Cardiac fibroblast (primary cell): Measurements from ENCODE around the gene LRGUK.
A peak's percentile ranks its signal among the peaks of the same experiment; 100 is the strongest.

Experiments
- DNase-seq, 2 donors: peaks; one replicate each; pipeline versions ENCODE4 v3.0.0 to v3.0.0-alpha.2; 2010; ENCODE audit warnings: low read depth in 2 of 2
- H3K4me3 ChIP-seq, 2 donors: replicated peaks in 1 of 2; 1 replicate in 1 of 2; 2 replicates in 1 of 2; pipeline ENCODE4 v1.5.1; 2011; ENCODE audit warnings: low read depth in 2 of 2, low read length in 2 of 2, mild to moderate bottlenecking in 2 of 2, moderate library complexity in 1 of 2
- TF ChIP-seq, protein P1 (sequence below): IDR thresholded peaks from one replicate; pipeline ENCODE4 v1.5.1; 2011; ENCODE audit warnings: low read depth, mild to moderate bottlenecking, low read length, inconsistent platforms

Gene LRGUK

DNA sequence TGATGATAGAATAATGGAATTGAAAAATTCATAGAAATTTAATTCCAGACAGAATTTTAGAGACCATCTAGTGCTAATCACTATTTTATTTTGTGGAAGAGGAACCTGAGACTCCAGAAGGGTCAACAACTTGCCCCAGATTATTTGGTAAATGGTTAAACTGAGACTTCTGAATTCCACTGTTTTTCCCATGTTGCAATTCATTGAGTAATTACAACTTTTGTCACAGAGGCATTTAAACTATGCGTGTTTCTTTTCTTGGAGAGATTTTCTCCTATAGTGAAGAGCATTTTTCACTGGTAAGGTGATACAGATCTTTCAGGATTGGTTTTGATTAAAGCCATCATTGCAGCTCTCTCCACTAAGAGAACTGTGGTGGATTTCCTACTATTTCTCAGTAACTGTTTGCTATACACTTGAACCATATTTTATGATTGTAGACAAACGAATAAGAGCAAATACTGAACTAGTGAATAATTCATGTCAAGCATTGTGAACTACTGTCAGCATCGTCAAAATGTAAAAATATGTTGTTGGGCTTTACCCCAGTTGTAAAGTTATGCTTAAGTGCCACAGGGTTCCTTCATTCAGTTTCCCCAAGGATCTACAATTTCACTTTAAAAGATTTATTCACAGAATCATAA is 26.5 kb downstream of the LRGUK start:
- DNase-seq, result no peak
- H3K4me3 ChIP-seq, result no peak overlapping the region
- TF ChIP-seq, protein P1, sequence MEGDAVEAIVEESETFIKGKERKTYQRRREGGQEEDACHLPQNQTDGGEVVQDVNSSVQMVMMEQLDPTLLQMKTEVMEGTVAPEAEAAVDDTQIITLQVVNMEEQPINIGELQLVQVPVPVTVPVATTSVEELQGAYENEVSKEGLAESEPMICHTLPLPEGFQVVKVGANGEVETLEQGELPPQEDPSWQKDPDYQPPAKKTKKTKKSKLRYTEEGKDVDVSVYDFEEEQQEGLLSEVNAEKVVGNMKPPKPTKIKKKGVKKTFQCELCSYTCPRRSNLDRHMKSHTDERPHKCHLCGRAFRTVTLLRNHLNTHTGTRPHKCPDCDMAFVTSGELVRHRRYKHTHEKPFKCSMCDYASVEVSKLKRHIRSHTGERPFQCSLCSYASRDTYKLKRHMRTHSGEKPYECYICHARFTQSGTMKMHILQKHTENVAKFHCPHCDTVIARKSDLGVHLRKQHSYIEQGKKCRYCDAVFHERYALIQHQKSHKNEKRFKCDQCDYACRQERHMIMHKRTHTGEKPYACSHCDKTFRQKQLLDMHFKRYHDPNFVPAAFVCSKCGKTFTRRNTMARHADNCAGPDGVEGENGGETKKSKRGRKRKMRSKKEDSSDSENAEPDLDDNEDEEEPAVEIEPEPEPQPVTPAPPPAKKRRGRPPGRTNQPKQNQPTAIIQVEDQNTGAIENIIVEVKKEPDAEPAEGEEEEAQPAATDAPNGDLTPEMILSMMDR, result no peak

DNA sequence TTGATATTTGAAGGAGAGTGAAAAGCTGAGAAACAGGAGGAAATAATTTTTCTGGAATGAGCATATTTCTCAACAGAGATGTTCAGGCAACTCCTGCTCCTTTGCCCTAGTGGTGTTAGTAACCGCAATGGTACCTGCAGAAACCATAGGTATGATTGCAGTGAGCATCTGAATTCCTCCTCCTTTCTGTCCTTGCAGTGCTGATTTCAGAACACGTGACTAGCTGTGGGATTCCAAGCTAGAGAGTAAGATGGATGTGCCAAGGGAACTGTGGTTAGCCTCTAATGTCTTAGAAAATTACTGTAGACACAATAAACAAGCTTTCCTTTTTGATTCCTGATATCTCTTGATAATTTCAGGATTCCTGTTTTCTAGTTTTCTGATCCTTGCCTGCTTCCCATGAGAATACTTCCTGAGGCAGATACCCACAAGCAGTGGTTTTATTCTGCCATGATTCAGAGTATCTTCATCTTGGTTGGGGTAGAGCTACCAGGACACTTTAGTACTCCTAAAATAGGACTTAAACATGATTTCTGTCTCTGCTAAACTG is 27.5 kb downstream of the LRGUK start:
- TF ChIP-seq, protein P1, result no peak
- no peak overlapping the region for H3K4me3 ChIP-seq
- DNase-seq, result peak in 1 of 2 donors; percentile 5

DNA sequence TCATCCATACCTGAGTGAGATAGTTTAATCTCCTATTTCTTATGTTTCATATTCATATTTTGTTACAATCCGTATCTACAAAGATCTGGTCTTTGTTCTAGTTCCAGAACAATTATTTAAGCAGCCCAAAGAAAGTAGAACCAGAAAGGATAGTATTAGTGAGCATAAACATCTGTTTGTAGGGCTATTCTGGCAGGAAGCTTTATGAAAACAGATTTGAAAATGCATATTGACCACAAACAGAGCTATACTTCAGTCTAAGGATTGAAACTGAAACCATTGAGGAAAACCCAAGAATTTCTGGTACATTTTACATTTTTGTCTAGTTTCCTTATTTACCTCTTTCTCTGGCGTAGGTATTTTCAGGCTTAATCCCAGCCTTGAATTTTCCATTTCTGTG is 28.1 kb downstream of the LRGUK start:
- DNase-seq, result no peak
- TF ChIP-seq, protein P1, result no peak
- H3K4me3 ChIP-seq, result no peak overlapping the region

DNA sequence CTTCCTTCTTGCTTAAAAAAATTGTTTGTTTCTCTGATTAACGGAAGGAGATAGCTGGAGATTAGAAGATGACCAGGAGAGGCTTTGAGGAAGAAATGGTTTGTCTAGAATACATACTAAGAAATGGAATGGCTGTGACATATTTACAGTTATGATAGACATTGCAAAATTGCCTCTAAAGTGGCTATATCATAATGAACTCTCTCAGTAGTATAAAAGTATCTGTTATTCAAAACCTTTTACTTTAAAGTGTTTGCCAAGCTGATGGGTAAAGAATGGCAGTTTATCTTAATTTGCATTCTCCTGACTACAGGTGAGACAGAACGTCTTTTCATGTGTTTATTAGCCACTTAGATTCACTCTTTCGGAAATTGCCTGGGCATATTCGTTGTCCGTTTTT is 28.7 kb downstream of the LRGUK start:
- H3K4me3 ChIP-seq, result no peak overlapping the region
- DNase-seq, result no peak
- TF ChIP-seq, protein P1, result no peak

DNA sequence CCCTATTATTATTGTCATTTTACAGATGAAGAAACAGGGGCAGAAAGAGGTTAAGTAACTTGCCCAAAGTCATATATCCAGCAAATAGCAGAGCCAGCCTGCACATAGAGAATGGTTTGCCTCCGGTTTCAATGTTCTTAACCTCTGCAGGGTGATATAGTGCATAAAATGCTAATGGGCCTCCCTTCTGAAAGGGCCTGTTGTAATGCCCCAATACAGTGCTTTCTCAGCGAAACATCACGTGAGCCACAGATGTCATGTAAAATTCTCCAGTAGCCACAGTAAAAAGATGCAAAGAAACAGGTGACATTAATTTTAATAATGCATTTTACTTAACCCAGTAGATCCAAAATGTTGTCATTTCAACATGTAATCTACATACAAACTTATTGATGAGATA is 38.1 kb downstream of the LRGUK start:
- no peak overlapping the region for H3K4me3 ChIP-seq
- TF ChIP-seq, protein P1, result no peak
- no peak for DNase-seq

DNA sequence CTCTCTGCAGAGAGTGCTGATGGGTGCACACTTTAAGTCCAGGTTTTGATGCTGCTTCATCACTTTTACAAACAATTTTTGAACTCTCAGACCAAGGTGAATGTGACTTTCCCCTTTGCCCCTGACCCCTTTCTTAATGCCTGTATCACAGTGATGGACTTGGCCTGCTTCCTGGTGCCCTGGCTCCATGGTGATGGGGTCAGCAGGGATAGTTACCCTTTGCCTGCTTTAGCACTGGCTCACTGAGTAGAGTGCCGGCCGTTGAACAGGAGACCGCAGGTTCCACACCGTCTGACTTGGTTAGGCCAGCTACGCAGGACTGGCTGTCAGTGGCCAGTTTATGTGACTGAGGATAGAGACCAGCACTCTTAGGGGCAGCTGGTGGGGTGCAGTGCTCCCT is 40.1 kb downstream of the LRGUK start:
- DNase-seq, result no peak
- no peak overlapping the region for H3K4me3 ChIP-seq
- TF ChIP-seq, protein P1, result no peak

DNA sequence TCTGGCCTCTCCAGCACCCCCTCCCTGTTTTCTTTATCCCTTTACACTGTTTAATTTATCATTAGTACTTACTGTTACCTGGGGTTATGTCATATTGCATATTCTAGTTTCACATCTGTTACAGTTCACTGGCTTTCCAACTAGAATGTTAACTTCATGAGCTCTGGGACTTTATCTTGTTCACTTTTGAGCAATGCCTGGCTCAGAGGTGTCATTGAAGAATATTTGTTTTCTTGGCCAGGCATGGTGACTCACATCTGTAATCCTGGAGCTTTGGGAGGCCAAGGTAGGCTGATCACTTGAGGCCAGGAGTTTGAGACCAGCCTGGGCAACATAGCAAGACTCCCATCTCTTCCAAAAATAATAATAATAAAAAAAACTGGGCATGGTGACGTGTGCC is 40.7 kb downstream of the LRGUK start:
- no peak for DNase-seq
- H3K4me3 ChIP-seq, result no peak overlapping the region
- TF ChIP-seq, protein P1, result no peak
